K562 (cell line): ENCODE results near the gene TBCC. TPM values are rescaled to one million over a fixed set of nuclear protein-coding genes. Genes with fewer than 3 reads are reported as not detected.

Experiments
- CCNT2 ChIP-seq: IDR thresholded peaks from 2 replicates; pipeline ENCODE4 v1.6.1; 2011; ENCODE audit warnings: borderline replicate concordance, low read depth, mild to moderate bottlenecking, moderate library complexity, mixed read lengths, low read length; ENCODE audit not compliant: insufficient read length; ENCODE audit errors: extremely low read depth
- ESRRA ChIP-seq: fragments of 450-650 bp; IDR thresholded peaks from 2 replicates; pipeline ENCODE4 v1.6.1; 2014; ENCODE audit warnings: low read depth, mild to moderate bottlenecking, moderate library complexity, borderline replicate concordance
- SAFB2 ChIP-seq: fragments of 200-400 bp; formaldehyde crosslinking; IDR thresholded peaks from 2 replicates; pipeline ENCODE4 v1.6.1; 2018; ENCODE audit warnings: borderline replicate concordance, low read length, low read depth, moderate library complexity; ENCODE audit not compliant: severe bottlenecking
- SIRT6 ChIP-seq: IDR thresholded peaks from one replicate; pipeline ENCODE4 v1.6.1; 2012; ENCODE audit warnings: low read depth, mild to moderate bottlenecking, control low read depth, inconsistent platforms, low read length, moderate library complexity
- SRSF7 ChIP-seq: fragments of 200-400 bp; formaldehyde crosslinking; optimal IDR thresholded peaks from 2 replicates; pipeline ENCODE3; 2017; ENCODE audit warnings: mild to moderate bottlenecking, low read depth, low read length
- ZNF133 ChIP-seq: fragments of 250-450 bp; sonication (Bioruptor Pico); IDR thresholded peaks from 2 replicates; pipeline ENCODE4 v1.4.0; 2020; ENCODE audit warnings: mild to moderate bottlenecking
- ZNF140 ChIP-seq: fragments of 250-450 bp; sonication (Bioruptor Pico); IDR thresholded peaks from 2 replicates; pipeline ENCODE4 v1.8.0; 2021; ENCODE audit warnings: moderate library complexity, mild to moderate bottlenecking, inconsistent platforms
- ZNF354B ChIP-seq: fragments of 250-450 bp; sonication (Bioruptor Pico); IDR thresholded peaks from 2 replicates; pipeline ENCODE4 v1.4.0; 2020
- polyA plus RNA-seq, 8 experiments: library from polyadenylated mRNA; depleted of rRNA in 4 of 8; stranded (reverse) in 5 of 8; unstranded in 3 of 8; fragments of >200 nt; fragmentation: Nextera tagmentation in 2 of 8; fragmentation: Illumina TruSeq in 1 of 8; extraction: Ambion mirVana in 2 of 8; extraction: Trizol in 1 of 8; gene quantifications; 2 replicates each; pipeline versions ENCODE4 v1.2.1 to v1.2.3, GENCODE V29; 2011 to 2014; ENCODE audit warnings: inconsistent platforms in 1 of 8, missing spikeins in 1 of 8
- total RNA-seq, 7 experiments: library from RNA; depleted of rRNA in 6 of 7; stranded (reverse); fragments of >200 nt in 6 of 7; fragmentation: Illumina TruSeq in 2 of 7; extraction: Trizol in 2 of 7; gene quantifications; 2 replicates each; pipeline versions ENCODE4 v1.2.1 to v1.2.3, GENCODE V29; 2011 to 2021; ENCODE audit warnings: low replicate concordance in 1 of 7
- TF ChIP-seq, protein P1 (sequence below): fragments of 150-350 bp; conservative IDR thresholded peaks from 2 replicates; pipeline ENCODE4 v1.6.1; 2014; ENCODE audit warnings: low read length
- TF ChIP-seq, protein P2 (sequence below): fragments of 450-650 bp; conservative IDR thresholded peaks from 2 replicates; pipeline ENCODE4 v1.6.1; 2016; ENCODE audit warnings: missing genetic modification characterization, low read depth, mild to moderate bottlenecking, control low read depth, missing compliant biosample characterization
- TF ChIP-seq, protein P3 (sequence below): fragments of 150-350 bp; IDR thresholded peaks from 2 replicates; pipeline ENCODE4 v1.6.1; 2014; ENCODE audit warnings: low read depth, mild to moderate bottlenecking, low read length, borderline replicate concordance
- TF ChIP-seq, protein P4 (sequence below): fragments of 450-650 bp; IDR thresholded peaks from 2 replicates; pipeline ENCODE4 v1.7.0; 2016; ENCODE audit warnings: borderline replicate concordance
- TF ChIP-seq, protein P5 (sequence below): sonication (generic); formaldehyde crosslinking; IDR thresholded peaks from 2 replicates; pipeline ENCODE4 v1.8.0; 2022; ENCODE audit warnings: missing genetic modification reagents, mild to moderate bottlenecking, moderate library complexity, borderline replicate concordance

Gene TBCC
- total and polyA plus RNA-seq, 9 of the 15 experiments (the other 6 are each of a cell fraction or from before 2014, with no cell fraction given), result 2.8 to 34.1 (median 23.3) TPM

DNA sequence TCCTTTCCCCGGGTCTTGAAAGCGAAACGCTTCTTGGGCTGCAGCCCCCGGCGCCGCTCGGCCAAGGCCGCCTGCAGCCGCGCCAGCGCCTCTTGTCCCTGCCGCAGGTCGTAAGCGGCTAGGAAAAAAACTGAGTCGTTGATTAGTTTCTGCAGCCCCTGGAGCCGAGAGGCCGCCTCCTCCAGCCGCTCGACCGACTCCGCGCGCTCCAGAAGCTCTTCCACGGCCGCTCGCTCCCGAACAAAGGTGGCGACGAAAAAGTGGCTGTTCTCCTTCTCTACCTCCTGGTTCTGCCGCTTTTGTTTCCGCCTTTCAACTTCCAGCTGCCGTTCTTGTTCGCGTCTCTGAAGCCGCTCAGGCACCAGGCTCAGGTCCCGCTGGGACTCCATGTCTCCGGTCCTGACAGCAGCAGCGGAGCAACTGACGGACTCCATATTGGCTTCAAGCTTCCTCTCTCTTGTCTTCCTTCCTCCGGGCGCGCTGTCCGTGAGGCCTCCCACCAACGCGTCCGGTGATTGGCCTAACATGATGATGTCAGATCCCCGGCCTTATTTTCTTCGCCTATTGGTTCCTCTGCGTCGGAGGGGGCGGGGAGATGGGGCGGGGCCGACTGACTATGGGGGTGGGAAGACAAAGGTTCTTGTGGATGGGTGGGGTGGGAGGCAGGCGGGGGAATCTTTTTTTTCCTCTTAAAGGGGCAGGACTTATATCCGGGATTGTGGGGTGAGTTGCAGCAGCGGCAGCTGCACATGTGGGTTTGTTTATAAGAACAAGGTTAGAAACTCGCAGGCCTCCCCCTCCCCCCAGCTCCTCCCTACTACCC is at the start of gene TBCC (continued):
- TF ChIP-seq, protein P1, sequence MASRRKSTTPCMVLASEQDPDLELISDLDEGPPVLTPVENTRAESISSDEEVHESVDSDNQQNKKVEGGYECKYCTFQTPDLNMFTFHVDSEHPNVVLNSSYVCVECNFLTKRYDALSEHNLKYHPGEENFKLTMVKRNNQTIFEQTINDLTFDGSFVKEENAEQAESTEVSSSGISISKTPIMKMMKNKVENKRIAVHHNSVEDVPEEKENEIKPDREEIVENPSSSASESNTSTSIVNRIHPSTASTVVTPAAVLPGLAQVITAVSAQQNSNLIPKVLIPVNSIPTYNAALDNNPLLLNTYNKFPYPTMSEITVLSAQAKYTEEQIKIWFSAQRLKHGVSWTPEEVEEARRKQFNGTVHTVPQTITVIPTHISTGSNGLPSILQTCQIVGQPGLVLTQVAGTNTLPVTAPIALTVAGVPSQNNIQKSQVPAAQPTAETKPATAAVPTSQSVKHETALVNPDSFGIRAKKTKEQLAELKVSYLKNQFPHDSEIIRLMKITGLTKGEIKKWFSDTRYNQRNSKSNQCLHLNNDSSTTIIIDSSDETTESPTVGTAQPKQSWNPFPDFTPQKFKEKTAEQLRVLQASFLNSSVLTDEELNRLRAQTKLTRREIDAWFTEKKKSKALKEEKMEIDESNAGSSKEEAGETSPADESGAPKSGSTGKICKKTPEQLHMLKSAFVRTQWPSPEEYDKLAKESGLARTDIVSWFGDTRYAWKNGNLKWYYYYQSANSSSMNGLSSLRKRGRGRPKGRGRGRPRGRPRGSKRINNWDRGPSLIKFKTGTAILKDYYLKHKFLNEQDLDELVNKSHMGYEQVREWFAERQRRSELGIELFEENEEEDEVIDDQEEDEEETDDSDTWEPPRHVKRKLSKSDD, result no peak; the same call in 1 of the 2 replicates
- TF ChIP-seq SRSF7 (no peak), ZNF140 (CRISPR knock-in tag) (no peak), ESRRA (no peak), ZNF354B (CRISPR knock-in tag) (no peak), ZNF133 (CRISPR knock-in tag) (no peak), CCNT2 (peak; percentile 55), SIRT6 (no peak), SAFB2 (no peak)
- TF ChIP-seq, protein P2, sequence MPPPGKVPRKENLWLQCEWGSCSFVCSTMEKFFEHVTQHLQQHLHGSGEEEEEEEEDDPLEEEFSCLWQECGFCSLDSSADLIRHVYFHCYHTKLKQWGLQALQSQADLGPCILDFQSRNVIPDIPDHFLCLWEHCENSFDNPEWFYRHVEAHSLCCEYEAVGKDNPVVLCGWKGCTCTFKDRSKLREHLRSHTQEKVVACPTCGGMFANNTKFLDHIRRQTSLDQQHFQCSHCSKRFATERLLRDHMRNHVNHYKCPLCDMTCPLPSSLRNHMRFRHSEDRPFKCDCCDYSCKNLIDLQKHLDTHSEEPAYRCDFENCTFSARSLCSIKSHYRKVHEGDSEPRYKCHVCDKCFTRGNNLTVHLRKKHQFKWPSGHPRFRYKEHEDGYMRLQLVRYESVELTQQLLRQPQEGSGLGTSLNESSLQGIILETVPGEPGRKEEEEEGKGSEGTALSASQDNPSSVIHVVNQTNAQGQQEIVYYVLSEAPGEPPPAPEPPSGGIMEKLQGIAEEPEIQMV, result no peak
- TF ChIP-seq, protein P3, sequence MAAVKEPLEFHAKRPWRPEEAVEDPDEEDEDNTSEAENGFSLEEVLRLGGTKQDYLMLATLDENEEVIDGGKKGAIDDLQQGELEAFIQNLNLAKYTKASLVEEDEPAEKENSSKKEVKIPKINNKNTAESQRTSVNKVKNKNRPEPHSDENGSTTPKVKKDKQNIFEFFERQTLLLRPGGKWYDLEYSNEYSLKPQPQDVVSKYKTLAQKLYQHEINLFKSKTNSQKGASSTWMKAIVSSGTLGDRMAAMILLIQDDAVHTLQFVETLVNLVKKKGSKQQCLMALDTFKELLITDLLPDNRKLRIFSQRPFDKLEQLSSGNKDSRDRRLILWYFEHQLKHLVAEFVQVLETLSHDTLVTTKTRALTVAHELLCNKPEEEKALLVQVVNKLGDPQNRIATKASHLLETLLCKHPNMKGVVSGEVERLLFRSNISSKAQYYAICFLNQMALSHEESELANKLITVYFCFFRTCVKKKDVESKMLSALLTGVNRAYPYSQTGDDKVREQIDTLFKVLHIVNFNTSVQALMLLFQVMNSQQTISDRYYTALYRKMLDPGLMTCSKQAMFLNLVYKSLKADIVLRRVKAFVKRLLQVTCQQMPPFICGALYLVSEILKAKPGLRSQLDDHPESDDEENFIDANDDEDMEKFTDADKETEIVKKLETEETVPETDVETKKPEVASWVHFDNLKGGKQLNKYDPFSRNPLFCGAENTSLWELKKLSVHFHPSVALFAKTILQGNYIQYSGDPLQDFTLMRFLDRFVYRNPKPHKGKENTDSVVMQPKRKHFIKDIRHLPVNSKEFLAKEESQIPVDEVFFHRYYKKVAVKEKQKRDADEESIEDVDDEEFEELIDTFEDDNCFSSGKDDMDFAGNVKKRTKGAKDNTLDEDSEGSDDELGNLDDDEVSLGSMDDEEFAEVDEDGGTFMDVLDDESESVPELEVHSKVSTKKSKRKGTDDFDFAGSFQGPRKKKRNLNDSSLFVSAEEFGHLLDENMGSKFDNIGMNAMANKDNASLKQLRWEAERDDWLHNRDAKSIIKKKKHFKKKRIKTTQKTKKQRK, result no peak
- TF ChIP-seq, protein P4, sequence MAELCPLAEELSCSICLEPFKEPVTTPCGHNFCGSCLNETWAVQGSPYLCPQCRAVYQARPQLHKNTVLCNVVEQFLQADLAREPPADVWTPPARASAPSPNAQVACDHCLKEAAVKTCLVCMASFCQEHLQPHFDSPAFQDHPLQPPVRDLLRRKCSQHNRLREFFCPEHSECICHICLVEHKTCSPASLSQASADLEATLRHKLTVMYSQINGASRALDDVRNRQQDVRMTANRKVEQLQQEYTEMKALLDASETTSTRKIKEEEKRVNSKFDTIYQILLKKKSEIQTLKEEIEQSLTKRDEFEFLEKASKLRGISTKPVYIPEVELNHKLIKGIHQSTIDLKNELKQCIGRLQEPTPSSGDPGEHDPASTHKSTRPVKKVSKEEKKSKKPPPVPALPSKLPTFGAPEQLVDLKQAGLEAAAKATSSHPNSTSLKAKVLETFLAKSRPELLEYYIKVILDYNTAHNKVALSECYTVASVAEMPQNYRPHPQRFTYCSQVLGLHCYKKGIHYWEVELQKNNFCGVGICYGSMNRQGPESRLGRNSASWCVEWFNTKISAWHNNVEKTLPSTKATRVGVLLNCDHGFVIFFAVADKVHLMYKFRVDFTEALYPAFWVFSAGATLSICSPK, result no peak
- TF ChIP-seq, protein P5, sequence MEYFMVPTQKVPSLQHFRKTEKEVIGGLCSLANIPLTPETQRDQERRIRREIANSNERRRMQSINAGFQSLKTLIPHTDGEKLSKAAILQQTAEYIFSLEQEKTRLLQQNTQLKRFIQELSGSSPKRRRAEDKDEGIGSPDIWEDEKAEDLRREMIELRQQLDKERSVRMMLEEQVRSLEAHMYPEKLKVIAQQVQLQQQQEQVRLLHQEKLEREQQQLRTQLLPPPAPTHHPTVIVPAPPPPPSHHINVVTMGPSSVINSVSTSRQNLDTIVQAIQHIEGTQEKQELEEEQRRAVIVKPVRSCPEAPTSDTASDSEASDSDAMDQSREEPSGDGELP (CRISPR knock-in tag), result peak; percentile 35; the same call in 1 of the 2 replicates
